Neutrophil (primary cell): ENCODE measurements around the gene LRRN3.

Experiments
- H3K27ac ChIP-seq: fragments of 200-600 bp; sonication (generic); 2 replicates; pipeline ENCODE4 v1.5.1; 2016; ENCODE audit warnings: mild to moderate bottlenecking, moderate library complexity
- H3K27me3 ChIP-seq: fragments of 200-600 bp; sonication (generic); 2 replicates; pipeline ENCODE4 v1.6.0; 2016; ENCODE audit warnings: mild to moderate bottlenecking
- H3K36me3 ChIP-seq: fragments of 200-600 bp; sonication (generic); 2 replicates; pipeline ENCODE4 v1.5.1; 2017
- H3K4me1 ChIP-seq, 2 experiments: fragments of 200-600 bp in 1 of 2; sonication (generic) in 1 of 2; 1 replicate in 1 of 2; 2 replicates in 1 of 2; pipeline versions ENCODE4 v1.5.1 to v1.6.1; 2013 to 2016; ENCODE audit warnings: low read depth in 1 of 2, low read length in 1 of 2, mild to moderate bottlenecking in 1 of 2, moderate library complexity in 1 of 2; ENCODE audit not compliant: control insufficient read depth in 1 of 2, insufficient read depth in 1 of 2
- H3K4me3 ChIP-seq, 2 experiments: fragments of 200-600 bp in 1 of 2; sonication (generic) in 1 of 2; 1 replicate in 1 of 2; 2 replicates in 1 of 2; pipeline ENCODE4 v1.5.1; 2013 to 2016; ENCODE audit warnings: low read depth in 1 of 2, low read length in 1 of 2, mild to moderate bottlenecking in 1 of 2, moderate library complexity in 1 of 2
- H3K9me3 ChIP-seq: fragments of 200-600 bp; sonication (generic); 2 replicates; pipeline ENCODE4 v1.5.1; 2016
- TF ChIP-seq, protein P1 (sequence below): fragments of 200-600 bp; sonication (generic); IDR thresholded peaks from 2 replicates; pipeline ENCODE4 v1.5.1; 2016; ENCODE audit warnings: antibody characterized with exemption

The LRRN3 gene

DNA sequence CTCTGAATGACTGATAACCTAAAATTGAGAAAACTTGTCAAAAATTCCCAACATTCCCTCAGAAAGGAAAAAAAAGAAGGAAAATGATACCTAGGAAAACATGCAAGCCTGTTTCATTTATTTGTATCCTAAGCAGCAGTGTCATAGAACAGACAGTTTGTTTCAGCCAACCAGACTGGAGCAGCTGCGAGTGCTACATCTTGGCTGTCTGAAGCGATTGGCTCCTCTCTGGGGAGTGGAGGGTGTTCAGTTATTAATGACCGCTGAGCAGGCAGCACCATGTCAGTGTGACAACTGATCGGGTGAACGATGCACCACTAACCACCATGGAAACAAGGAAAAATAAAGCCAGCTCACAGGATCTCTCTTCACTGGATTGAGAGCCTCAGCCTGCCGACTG lies at the start of gene LRRN3:
Gene LRRN3 (plus strand): TSS at position 282 of the 400 bp plus-strand sequence. CDS start 31,646 bp downstream, outside the sequence.
- TF ChIP-seq, protein P1, sequence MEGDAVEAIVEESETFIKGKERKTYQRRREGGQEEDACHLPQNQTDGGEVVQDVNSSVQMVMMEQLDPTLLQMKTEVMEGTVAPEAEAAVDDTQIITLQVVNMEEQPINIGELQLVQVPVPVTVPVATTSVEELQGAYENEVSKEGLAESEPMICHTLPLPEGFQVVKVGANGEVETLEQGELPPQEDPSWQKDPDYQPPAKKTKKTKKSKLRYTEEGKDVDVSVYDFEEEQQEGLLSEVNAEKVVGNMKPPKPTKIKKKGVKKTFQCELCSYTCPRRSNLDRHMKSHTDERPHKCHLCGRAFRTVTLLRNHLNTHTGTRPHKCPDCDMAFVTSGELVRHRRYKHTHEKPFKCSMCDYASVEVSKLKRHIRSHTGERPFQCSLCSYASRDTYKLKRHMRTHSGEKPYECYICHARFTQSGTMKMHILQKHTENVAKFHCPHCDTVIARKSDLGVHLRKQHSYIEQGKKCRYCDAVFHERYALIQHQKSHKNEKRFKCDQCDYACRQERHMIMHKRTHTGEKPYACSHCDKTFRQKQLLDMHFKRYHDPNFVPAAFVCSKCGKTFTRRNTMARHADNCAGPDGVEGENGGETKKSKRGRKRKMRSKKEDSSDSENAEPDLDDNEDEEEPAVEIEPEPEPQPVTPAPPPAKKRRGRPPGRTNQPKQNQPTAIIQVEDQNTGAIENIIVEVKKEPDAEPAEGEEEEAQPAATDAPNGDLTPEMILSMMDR = no peak
- no peaks in the 10 kb centered on the region for H3K27me3 ChIP-seq
- no peak within 1 kb of the TSS for H3K4me3 ChIP-seq
- no peaks in the 10 kb centered on the region for H3K9me3 ChIP-seq
- no peaks in the 10 kb centered on the region for H3K36me3 ChIP-seq
- no peaks in the 10 kb centered on the region for H3K4me1 ChIP-seq
- H3K27ac ChIP-seq = no peak within 1 kb of the TSS

DNA sequence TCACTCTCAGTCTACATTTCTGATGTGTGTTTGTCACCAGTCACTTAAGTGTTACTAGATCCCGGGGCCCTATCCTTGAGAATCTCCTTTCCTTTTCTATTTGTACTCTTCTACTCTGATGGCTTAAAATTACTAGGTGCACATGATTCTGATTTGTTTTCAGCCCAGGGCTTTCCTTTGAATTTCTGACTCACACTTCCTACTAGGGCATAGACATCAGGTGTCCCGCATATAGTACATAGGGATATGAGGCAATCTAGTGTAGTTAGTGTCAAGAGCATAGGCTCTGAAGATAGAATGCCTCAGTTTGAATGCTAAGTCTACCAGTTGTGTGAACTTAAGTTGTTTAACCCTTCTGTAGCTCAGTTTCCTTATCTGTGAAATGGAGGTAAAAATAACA lies 49.4 kb upstream of the LRRN3 start:
- TF ChIP-seq, protein P1 = no peak
- H3K9me3 ChIP-seq = no peaks in the 10 kb centered on the region

DNA sequence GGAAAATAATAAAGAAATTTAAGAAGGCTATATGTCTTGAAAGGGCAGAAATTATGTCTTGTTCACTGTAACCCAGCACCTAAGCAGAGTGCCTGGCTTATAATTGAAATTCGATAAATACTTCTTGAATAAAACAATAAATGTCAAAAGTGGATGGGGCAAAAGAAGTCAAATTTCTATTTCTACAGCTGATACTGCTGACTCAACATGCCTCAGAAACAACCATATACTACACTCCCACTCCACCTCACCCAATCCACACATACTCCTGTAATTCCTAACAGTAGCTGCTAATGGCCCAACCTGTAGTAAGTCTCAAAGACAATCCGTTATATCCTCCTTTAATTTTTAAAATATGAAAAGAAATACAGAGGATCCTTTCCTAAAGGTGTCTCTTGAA lies 48.1 kb upstream of the LRRN3 start:
- no peaks in the 10 kb centered on the region for H3K4me1 ChIP-seq
- H3K27me3 ChIP-seq = no peaks in the 10 kb centered on the region
- TF ChIP-seq, protein P1 = no peak
- no peaks in the 10 kb centered on the region for H3K9me3 ChIP-seq
- no peak overlapping the region for H3K4me3 ChIP-seq
- no peak overlapping the region for H3K27ac ChIP-seq
- no peaks in the 10 kb centered on the region for H3K36me3 ChIP-seq

More for the DNA sequence above, 49.4 kb upstream of the LRRN3 start:
- Histone ChIP-seq H3K4me1 (no peaks in the 10 kb centered on the region), H3K4me3 (no peak overlapping the region), H3K27me3 (no peaks in the 10 kb centered on the region), H3K36me3 (no peaks in the 10 kb centered on the region), H3K27ac (no peak overlapping the region)

- TF ChIP-seq, protein P1 = no peak
Measured at GRCh38 chr7:111043561-111043960, 47.4 kb upstream of the LRRN3 start.

DNA sequence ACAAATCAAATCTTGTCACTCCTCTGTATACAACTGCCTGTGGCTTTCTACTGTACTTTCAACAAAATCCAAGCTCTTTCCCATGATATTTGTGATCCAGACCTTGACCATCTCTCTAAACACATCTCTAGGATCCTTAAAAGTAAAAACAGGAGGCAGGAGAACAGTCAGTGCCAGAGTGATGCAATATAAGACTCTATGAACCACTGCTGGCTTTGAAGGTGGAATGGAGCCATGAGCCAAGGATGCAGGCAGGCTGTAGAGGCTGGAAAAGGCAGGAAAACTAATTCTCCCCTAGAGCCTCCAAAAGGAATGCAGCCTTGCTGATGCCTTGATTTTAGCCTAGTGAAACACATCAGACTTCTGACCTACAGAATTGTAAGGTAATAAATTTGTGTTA lies 45.5 kb upstream of the LRRN3 start:
- Histone ChIP-seq H3K27me3 (no peaks in the 10 kb centered on the region), H3K9me3 (no peaks in the 10 kb centered on the region), H3K4me3 (no peak overlapping the region), H3K27ac (no peak overlapping the region), H3K36me3 (no peaks in the 10 kb centered on the region), H3K4me1 (no peaks in the 10 kb centered on the region)
- TF ChIP-seq, protein P1 = no peak

More at GRCh38 chr7:111043561-111043960, 47.4 kb upstream of the LRRN3 start:
- Histone ChIP-seq H3K4me1 (no peaks in the 10 kb centered on the region), H3K27me3 (no peaks in the 10 kb centered on the region), H3K9me3 (no peaks in the 10 kb centered on the region), H3K36me3 (no peaks in the 10 kb centered on the region), H3K27ac (no peak overlapping the region), H3K4me3 (no peak overlapping the region)

GRCh38 chr7:111047595-111047994 lies 43.3 kb upstream of the LRRN3 start:
- Histone ChIP-seq H3K27me3 (no peaks in the 10 kb centered on the region), H3K9me3 (no peaks in the 10 kb centered on the region), H3K36me3 (no peaks in the 10 kb centered on the region), H3K4me1 (no peaks in the 10 kb centered on the region), H3K27ac (no peak overlapping the region), H3K4me3 (no peak overlapping the region)
- TF ChIP-seq, protein P1 = no peak
